GM12891 (cell line): ENCODE data around the gene MAGI1.

Experiments used
- PAX5 ChIP-seq: IDR thresholded peaks from 2 replicates; pipeline ENCODE4 v1.6.1; 2011; ENCODE audit warnings: low read length, moderate library complexity, mild to moderate bottlenecking; ENCODE audit not compliant: insufficient read depth, severe bottlenecking
- POLR2A ChIP-seq: IDR thresholded peaks from 2 replicates; pipeline ENCODE4 v1.6.1; 2011; ENCODE audit warnings: low read depth, low read length, control low read depth
- POLR2AphosphoS5 ChIP-seq: IDR thresholded peaks from 2 replicates; pipeline ENCODE4 v1.6.1; 2011; ENCODE audit warnings: low read depth, low read length, control low read depth
- POU2F2 ChIP-seq: IDR thresholded peaks from 2 replicates; pipeline ENCODE4 v1.6.1; 2011; ENCODE audit warnings: low read depth, mild to moderate bottlenecking, control low read depth, low read length, moderate library complexity
- SPI1 ChIP-seq: IDR thresholded peaks from 2 replicates; pipeline ENCODE4 v1.6.1; 2011; ENCODE audit warnings: low read depth, low read length, control low read depth
- TAF1 ChIP-seq: IDR thresholded peaks from 2 replicates; pipeline ENCODE4 v1.6.1; 2011; ENCODE audit warnings: low read depth, low read length, control low read depth

DNA sequence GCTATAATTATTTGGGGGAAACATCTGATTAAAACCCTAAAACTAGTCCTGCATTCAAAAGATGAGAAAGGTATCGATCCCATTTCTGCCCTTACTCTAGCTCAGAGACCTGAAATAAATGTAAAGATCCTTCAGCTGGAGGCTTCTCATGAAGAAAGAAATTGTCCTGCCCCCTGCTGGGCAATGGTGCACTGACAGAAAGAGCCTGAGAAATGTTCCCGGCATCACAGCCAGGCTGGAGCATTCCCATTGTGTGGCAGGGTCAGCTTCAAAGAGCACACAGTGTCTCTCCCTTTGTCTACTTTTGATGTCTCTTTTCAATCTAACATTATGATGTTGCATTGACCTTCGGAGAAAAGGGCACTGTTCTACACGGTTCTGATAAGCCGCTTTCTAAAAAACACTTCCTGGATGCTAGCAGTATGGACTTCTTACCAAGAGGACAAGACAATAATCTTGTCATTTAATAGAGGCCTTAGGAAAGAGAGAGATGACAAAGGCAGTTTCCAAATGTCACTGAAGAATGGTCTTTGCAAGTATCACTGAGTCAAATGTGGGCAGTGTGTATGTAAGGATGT is 287.5 kb downstream of the MAGI1 start:
- TF ChIP-seq TAF1 = no peak
- TF ChIP-seq POLR2A = no peak
- no peak for TF ChIP-seq POLR2AphosphoS5
- no peak for TF ChIP-seq PAX5
- no peak for TF ChIP-seq SPI1
- TF ChIP-seq POU2F2 = no peak
